IPS-18c (cell line): ENCODE measurements around the gene SELENOI.
"Not testable (repeated sequence)": the region's sequence is repeated elsewhere in the genome, so short reads cannot be mapped to it uniquely, and the experiment has no call there.

ENCODE experiments used
- H3K4me3 ChIP-seq: 2 replicates; pipeline ENCODE4 v1.7.0; 2013; ENCODE audit warnings: low read depth, mild to moderate bottlenecking, low read length, moderate library complexity; ENCODE audit not compliant: insufficient read depth
- H3K9me3 ChIP-seq: one replicate; pipeline ENCODE4 v1.6.1; 2013; ENCODE audit warnings: mild to moderate bottlenecking, low read length, moderate library complexity; ENCODE audit not compliant: control insufficient read depth, insufficient read depth

The SELENOI gene, protein sequence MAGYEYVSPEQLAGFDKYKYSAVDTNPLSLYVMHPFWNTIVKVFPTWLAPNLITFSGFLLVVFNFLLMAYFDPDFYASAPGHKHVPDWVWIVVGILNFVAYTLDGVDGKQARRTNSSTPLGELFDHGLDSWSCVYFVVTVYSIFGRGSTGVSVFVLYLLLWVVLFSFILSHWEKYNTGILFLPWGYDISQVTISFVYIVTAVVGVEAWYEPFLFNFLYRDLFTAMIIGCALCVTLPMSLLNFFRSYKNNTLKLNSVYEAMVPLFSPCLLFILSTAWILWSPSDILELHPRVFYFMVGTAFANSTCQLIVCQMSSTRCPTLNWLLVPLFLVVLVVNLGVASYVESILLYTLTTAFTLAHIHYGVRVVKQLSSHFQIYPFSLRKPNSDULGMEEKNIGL

DNA sequence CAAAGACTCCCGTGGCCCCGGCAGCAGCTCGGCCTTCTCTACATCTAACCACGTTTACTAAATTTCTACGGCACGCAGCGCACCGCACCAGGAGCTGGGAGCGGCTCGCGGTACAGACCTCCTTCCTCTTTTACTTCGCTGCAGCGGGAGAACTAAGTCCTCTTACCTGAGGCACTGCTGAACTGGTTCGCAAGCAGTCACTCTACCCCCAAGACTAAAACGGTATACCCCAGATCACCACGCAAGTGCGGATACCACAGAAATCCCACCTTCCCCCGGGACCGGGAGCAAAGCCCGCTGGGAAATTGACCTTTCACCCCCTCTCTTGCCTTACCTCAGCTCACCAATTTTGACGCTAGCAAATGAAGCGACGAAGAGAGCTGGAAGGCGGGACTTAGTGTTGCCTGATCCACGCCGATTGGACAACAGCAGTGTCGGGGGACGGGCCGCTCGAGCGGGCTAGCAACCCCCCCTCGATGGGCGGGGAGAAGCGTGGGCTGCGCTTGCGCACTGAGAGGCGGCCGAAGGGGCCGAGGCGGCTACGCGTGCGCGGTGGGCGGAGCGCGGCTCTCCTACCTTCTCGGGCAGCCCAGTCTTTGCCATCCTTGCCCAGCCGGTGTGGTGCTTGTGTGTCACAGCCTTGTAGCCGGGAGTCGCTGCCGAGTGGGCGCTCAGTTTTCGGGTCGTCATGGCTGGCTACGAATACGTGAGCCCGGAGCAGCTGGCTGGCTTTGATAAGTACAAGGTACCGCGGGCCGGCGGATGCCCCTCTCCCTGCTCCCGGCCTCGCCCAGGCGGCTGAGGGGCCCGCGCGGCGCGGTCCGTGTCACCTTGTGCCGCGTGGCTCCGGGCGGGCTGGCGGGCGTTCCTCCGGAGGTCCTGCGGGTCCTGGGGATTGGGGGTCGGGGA is at the start of gene SELENOI:
SELENOI (plus strand) TSS at position 599 of the 909 bp plus-strand sequence; CDS start at position 689, 90 bp downstream.
- peak within 1 kb of the TSS; percentile 98 for H3K4me3 ChIP-seq
- peaks cover 2% of the 10 kb centered on the region for H3K9me3 ChIP-seq

DNA sequence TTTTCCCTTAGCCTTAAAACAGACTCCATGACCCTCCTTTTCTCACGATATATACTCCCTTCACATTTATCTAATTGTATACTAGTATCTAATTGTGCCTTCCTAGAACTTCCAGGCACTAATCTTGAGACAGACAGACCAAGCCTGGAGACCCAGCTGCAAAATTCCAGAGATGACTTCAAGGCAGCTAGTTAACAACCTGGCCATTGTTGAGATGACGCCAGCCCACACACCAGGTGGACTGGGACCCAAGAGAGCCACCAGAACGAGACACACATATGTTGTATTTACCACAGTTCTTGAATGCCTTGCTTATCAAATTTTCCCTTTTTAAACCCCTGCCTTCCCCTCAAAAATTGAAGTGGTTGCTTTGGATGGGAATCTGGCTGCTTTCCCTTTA is 48.9 kb upstream of the SELENOI start:
- Histone ChIP-seq H3K4me3 (no peak overlapping the region), H3K9me3 (no peaks in the 10 kb centered on the region)

DNA sequence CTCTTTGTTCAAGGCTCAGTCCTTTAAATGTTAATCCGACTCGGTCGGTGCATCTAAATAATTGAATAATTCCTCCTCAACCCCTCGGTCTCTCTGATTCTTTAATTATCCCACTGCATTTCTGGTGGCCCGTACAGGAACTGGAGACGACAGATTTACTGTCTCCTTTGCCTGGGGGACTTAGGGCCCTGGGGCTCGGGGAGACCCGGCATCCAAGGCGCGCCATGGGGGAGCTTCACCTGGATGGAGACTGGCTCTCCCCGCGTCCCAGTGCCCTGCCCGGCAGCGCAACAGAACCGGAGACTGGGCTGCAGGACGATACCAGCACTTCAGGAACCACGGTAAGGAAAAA is 47.7 kb upstream of the SELENOI start:
- H3K9me3 ChIP-seq = no peaks in the 10 kb centered on the region
- peak overlapping the region; percentile 70 for H3K4me3 ChIP-seq

DNA sequence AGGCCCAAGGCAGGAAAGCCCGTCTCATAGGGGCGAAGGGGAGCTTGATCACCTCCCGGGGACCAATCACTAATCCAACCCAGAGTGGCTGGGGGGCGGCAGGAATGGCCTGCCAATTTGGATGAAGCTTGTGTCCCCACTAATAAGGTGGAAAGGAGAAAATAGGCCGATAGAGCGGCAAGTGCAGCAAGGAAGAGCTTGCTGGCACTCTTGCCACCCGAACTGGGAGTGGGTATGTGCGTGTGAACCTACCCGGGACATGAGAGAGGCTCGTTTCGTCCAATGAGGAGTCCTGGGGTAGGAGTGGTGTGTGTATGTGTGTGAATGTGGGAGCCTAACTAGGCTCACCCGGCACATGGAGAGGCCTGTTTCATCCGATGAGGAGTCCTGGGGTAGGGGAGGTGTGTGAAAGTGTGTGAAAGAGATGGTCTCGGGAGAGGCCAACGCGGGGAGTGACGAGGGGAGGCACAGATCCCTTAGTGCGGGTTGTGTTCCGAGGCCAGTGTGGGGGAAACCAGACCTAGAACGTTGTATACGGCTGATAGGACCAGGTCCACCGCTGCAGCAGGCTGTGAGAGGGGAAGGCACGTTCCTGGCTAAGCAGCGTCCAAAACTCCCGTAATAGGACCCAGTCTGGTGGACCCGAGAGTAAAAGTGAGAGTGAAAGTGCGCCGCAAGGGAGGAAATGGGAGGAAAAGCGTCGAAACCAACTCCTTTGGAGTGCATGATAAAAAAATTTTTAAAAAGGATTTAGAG is 47.1 kb upstream of the SELENOI start:
- H3K4me3 ChIP-seq = peak overlapping the region; percentile 70
- no peaks in the 10 kb centered on the region for H3K9me3 ChIP-seq

DNA sequence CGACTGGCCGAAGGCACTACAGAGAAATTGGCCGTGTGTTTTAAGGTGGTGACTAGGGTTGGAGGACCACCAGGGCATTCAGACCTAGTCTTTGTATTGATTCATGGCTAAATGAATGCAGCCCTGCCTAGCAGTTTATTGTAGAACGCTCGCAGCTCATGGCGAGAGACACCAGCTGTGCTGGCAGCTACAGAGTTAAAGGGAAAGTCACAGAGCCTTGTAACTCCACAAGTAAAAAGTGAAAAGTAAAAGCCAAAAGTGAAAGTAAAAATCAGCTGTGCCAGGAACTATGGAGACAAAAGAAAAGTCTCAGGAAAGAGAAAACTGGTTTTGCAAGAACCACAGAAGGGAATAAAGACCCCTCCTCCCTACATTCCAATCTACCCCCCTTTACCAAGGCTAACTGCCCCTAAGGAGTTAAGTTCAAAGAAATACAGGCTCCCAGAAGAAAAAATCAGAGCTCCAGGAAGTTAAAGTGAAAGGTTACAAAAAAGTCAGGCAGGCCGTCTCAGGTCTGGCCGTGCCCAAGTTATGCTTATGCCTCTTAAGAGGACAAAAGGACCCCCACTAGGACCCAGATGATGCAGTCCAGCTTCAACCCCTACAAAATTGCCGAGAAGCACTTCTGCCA is 46.4 kb upstream of the SELENOI start:
- Histone ChIP-seq H3K9me3 (no peaks in the 10 kb centered on the region), H3K4me3 (peak overlapping the region; percentile 70)

GRCh38 chr2:26300234-26300925 is 45.6 kb upstream of the SELENOI start:
- Histone ChIP-seq H3K9me3 (no peaks in the 10 kb centered on the region), H3K4me3 (peak overlapping the region; percentile 5; the same call in 1 of the 2 replicates)

DNA sequence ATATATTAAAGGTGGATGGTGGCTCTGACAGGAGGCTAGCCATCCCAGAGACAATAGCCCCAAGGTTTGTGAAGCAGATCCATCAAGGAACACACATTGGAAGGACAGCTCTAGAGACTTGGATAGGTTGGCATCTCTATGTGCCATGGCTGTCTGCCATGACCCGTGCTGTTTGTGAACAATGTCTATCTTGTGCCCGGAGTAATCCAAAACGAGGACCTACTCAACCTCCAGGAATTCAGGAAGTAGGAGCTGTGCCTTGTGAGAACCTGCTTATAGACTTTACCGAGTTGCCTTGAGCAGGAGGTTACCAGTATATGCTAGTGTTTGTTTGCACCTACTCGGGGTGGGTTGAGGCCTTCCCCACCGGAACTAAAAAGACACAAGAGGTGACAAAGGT is 43.1 kb upstream of the SELENOI start:
- Histone ChIP-seq H3K4me3 (no peak overlapping the region), H3K9me3 (no peaks in the 10 kb centered on the region)

GRCh38 chr2:26305094-26305493 is 40.8 kb upstream of the SELENOI start:
- H3K9me3 ChIP-seq, H3K4me3 ChIP-seq: not testable (repeated sequence)

DNA sequence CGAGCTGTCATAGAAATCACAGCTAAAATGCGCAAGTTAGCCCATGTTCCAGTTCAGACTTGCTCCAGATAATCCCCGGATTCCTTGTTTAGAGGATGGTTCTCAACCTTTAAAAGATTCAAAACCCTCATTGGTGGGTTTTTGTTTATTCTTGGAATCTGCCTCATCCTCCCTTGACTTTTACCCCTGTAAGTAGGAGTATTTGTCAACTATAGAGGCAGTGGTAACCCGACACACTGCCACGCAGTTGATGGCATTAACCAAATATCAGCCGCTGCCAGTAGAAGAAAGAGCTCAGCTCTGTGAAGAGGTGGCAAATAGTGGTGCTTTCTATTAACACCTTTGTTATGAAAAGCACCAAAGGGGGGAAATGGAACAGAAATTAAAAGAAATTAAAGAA is 40.4 kb upstream of the SELENOI start:
- Histone ChIP-seq H3K4me3 (no peak overlapping the region), H3K9me3 (no peaks in the 10 kb centered on the region)

GRCh38 chr2:26309921-26310320 is 36.0 kb upstream of the SELENOI start:
- no peak overlapping the region for H3K4me3 ChIP-seq
- H3K9me3 ChIP-seq = no peaks in the 10 kb centered on the region

DNA sequence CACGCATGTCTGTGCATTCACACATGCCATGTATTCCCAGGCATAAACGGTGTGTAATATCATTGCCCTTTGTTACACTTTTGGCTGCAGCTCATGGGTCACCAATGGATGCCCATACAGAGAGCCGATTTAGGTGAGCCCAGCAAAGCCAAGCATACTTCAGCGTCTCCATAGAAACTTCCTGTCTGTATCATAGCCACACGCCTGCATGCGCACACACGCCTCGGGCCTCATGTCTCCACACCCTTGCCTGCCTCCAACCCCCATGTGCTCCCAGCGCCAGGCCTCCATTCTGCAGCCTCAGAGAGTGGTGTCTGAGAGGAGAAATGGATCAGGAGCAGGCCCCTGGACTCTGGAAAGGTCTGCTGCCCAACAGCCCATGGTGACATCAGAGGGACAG is 33.5 kb upstream of the SELENOI start:
- H3K4me3 ChIP-seq = no peak overlapping the region
- no peaks in the 10 kb centered on the region for H3K9me3 ChIP-seq

DNA sequence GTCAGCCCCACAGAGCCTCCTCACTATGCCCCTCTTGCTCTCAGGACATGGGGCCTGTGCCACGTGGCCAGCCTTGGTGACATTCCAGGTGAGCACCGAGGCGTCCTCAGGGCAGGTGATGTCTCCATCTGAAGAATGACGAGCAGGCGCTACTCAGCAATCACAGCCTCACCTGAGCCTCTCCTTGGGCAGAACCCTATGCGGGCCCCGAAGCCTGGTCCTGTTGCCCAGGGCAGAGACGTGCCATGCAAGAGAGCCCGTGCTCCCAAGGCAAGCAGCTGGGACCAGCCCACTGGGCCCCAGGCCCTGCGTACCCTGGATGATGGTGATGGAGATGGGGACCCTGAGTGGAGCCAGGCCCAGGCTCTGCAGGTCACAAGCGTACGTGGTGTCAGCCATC is 32.5 kb upstream of the SELENOI start:
- Histone ChIP-seq H3K9me3 (no peaks in the 10 kb centered on the region), H3K4me3 (no peak overlapping the region)

- Histone ChIP-seq H3K4me3 (no peak overlapping the region), H3K9me3 (no peaks in the 10 kb centered on the region)
Measured at GRCh38 chr2:26314243-26314642, 31.7 kb upstream of the SELENOI start.

GRCh38 chr2:26316041-26316440 is 29.9 kb upstream of the SELENOI start:
- H3K4me3 ChIP-seq = no peak overlapping the region

DNA sequence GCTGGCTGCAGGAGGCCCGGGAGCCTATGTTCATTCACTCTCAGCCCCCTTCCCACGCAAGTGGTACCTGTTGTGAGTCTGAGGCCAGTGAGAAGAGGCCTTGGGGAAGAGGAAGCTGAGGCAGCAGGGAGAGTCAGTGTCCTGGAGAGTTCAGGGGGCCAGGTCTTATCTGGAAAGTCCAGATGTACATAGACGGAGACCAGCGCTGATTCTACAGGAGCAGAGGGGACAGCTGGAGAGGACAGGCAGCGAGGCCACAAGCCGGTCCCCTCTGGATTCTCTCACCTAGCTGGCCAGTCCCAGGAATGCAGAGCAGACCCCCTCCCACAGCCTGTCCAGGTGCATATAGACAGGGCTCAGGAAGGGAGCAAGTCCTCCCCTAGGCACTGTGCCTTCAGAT is 29.1 kb upstream of the SELENOI start:
- no peak overlapping the region for H3K4me3 ChIP-seq
- no peaks in the 10 kb centered on the region for H3K9me3 ChIP-seq

More at GRCh38 chr2:26316041-26316440, 29.9 kb upstream of the SELENOI start:
- H3K9me3 ChIP-seq = no peaks in the 10 kb centered on the region

GRCh38 chr2:26317377-26318105 is 28.4 kb upstream of the SELENOI start:
- no peaks in the 10 kb centered on the region for H3K9me3 ChIP-seq

More at GRCh38 chr2:26317377-26318105, 28.4 kb upstream of the SELENOI start:
- H3K4me3 ChIP-seq = no peak overlapping the region
